Umbilical cord (tissue), 2 donors: ENCODE results near the gene ABTB1. TPM values are rescaled to one million over a fixed set of nuclear protein-coding genes. Genes with fewer than 3 reads are reported as not detected.

Experiments used
- DNase-seq: peaks from one replicate; pipeline ENCODE4 v3.0.0-alpha.2; 2015; ENCODE audit warnings: low spot score
- total RNA-seq: library from RNA; depleted of rRNA; stranded (reverse); fragments of >200 nt; gene quantifications from one replicate; pipeline ENCODE4 v1.2.3, GENCODE V29; 2014; ENCODE audit warnings: low replicate concordance; ENCODE audit not compliant: insufficient read depth

ABTB1 gene
- total RNA-seq, 1 donor from 2014 or later, result 13.0 TPM

DNA sequence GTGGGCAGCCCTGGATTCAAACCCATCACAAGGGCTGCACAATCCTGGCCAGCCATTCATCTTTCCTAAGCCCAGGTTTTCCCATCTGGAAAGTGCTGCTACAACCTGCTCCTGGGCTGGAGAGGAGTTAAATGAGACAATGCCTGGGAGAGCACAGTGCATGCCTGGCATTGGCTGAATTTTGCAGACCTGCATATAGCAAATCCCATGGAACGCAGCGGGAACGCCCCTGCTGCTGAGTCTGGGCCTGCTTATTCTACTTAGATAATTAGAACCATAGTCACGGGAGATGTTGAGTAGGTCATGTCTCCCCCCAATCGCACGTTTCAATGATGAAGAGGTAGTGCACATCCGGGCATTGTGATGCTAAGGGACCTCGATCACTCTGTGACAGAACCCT lies 46.6 kb downstream of the ABTB1 start:
- DNase-seq, result no peak

DNA sequence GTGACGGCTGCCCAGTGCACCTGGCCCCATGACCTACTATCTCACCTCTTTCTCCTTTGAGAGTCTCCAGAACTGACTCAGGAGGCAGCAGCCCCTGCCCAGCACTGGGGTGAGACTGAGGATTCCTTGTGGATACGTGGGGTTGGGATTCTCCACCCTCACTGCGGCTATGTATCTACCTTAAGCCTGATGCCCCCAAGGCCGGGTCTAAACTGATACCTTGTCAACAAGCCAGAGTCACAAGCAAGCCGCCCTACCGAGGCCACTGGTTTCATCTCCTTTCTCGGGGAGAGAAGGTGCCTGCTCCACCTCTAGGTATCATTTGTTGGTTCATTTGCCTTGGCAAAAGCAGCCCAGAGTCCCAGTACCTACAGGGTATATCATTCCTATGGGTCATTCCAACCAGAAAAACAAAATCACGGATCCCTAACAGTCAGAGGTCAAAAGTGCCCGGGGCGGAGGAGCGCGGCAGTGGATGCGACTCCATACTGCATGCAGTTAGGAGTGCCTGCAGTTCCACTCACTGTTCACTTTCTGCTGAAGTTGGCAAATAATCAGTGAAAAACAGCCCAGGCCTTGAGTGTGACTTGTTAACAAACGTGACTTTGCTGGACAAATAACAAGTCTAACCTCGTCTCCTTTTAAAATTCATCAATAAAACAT lies 47.5 kb downstream of the ABTB1 start:
- DNase-seq, result no peak

DNA sequence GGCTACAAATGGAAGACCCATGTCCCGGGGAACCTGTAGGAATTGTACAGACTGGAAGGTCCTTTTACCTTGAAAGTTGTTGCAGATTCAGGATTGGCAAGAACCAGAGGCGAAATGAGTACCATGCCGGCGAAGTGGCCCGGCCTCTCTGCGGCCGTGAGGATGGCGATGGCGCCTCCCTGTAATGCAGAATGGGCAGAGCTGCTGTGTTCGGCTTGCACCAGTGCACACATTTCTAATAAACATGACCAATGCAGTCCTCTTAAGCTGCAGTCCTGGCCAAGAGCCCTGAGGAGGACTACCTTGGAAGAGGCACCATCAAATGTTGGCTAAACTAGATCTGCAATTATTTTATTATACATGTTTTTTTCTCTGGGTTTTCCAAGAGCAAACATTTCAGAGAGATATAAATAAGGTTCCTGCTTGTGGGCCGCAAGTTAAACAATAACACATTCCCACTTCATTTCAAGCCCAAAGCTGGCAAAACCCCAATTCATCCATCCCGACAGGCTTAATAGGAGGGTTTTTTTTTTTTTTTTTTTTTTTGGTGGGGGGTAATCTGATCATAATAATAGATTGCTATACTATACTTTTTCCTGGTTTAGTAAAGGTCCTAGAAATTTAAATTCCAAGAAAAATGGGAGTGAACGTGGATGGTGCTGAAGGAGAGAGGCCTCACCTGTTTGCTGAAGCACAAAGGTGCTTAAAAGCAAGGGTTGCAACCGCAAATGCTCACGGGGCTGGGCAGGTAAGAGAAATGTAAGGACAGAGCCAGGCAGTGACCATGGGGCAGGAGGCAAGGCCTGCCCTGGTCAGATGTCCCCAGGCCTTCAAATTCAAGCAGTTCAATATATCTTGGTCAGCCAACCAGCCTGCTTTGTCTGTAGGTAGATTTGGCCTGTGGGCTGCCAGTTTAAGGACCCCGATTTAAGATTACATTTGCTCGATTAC lies 48.5 kb downstream of the ABTB1 start:
- DNase-seq, result no peak

DNA sequence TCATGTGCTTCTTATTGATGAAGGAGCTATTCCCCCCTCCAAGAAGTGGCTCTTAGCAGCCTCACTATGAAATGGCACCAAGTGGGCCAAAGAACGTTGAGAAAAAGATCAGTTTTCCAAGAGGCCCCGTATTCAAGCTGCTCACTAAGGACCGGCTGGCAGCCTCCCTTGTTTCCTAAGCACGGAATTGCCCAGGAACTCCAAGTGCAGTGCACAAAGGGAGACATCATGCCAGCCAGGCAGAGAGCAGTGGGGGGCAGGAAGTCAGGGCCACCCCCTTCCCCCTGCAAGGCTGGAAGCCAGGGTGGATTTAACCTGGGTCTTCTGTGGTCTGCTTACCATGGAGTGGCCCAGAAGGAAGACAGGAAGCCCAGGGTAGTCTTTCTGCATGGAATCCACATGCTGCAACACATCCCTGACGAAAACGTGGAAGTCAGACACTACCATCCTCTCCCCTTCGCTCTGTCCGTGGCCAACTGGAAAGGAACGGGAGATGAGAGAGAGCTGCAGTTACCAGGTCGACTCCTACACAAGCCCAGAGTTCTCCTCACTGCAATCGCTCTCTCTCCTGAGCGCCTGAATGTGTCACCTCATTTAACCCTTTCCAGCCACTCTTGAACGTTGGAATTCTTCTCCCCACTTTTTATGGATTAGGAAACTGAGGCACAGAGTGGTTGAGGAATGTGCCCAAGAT lies 49.5 kb downstream of the ABTB1 start:
- DNase-seq, result no peak

DNA sequence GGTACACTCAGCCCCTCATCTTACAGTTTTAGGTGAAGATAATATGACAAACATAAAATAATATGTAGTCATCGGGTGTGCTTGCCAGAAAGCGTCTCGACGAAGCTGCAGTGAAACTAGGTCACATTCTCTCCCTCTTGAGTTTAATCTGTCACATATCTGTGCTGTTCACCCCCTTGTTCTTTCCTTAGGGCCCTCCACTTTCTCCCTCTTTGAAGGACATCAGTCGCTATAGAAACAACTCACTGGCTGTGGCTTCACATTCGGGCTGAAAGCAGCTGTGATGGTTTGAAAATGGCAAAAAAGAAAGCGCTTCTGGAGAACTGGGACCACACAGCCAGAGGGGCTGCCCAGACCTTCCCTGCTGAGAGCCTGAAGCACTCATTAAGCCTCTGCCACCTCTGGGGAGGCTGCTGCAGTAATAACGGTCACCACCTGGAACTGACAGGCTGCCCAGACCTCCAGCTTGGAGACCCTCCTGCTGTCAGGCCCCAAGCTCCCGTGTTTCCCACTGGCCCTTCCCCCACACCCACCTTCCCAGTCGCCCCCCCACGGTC lies 50.3 kb downstream of the ABTB1 start:
- DNase-seq, result no peak

DNA sequence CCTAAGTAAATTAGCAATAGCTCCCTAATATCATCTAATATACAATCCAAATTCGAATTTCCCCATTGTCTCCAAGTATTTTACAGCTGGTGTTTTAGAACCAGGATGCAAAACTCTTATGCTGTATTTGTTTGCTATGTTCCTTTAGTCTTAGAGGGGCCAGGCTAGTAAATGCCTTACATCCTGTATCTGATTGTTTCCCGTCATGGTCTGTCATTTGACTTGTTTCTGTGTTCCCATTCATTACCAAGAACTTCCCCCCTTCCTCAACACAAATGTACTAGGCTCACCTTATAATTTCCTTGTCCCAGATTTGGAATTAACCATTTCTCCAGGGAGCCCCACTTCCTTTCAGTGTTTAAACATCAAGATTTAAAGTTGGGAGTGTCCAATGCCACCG lies 54.1 kb downstream of the ABTB1 start:
- DNase-seq, result no peak

DNA sequence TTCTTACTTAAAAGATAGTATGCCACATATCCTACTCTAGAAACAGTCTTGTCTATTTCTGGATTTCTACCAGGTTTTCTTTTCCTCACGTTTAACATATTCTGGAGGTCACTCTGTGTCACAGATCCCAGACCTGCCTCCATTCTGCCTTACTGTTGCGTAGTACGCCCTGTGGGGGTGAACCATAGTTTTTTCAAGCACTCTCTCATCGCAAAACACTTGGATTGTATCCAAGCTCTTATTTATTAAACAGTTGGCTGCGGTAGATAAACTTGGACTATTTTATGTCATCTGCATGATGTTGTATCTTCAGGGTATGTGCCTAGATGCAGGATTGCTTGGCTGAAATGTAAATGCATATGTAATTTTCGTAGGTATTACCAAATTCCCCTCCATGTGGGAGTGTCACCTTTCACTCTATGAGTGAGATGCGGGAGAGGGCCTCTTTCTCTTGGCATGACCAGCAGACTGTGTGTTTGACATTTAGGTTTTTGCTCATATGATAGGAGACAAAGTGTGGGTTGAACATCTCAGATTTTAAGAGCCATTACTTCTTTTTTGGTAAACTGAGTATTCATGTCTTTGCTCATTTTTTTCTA lies 55.8 kb downstream of the ABTB1 start:
- no peak for DNase-seq

DNA sequence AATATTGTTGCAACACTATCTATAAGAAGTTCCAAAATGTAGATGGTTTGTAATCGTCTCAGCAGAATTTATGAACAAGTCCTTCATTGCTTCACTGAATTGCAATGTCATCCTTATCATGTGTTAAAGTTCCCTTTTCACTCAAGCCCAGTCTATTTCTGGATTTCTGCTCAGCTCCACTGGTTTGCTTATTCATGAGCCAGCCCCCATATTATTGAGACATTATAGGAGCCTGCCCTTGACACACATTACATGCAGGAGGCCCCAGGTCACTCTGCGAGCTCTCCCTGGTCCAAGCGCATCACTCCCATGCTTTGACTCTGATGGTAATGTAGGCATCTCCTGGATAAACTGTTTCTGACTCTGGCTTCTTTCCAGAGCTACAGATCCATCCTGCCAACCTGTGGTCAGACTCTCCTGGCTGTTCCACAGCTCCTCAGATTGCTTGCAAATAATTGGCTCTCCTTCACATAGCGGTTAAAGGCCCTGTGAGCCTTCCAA lies 56.9 kb downstream of the ABTB1 start:
- no peak for DNase-seq

DNA sequence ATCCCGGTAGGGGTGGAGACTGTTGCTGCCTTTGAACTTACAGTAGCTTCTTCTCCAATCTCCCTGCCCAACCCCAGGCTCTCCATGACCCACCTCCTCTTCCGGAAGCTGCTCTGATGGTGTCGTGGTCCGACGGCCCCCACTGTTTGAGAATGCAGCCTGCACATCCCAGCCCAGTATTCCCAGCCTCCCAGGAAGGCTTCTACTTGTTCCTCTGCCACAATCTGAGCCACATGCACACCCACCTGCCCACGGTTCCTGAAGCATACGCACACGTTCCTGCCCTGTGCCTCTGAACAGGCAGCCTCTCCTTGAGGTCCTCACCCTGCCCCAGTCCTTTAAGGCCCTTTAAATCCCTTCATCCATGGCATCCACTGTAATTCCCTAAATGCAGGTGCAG lies 57.4 kb downstream of the ABTB1 start:
- no peak for DNase-seq

Other genes with a start within 250 kb of the ABTB1 start
- gene TPRA1, start 82.2 kb upstream of the ABTB1 start, total RNA-seq, result 29.1 TPM
- gene MCM2, start 74.5 kb upstream of the ABTB1 start, total RNA-seq, result 51.5 TPM
- gene PODXL2, start 43.8 kb upstream of the ABTB1 start, total RNA-seq, result 0.72 TPM
- 35.2 TPM for gene MGLL, start 149.6 kb downstream of the ABTB1 start, total RNA-seq
- 7.2 TPM for gene KBTBD12, start 242.3 kb downstream of the ABTB1 start, total RNA-seq